ENCODE data around the gene SNRNP200. TPM values are rescaled to one million over a fixed set of nuclear protein-coding genes. Genes with fewer than 3 reads are reported as not detected.

The SNRNP200 gene
- polyA plus RNA-seq, 2 donors: 52.5 to 65.6 TPM

GRCh38 chr2:96326564-96326963, 21.2 kb upstream of the SNRNP200 start:
- Histone ChIP-seq H3K27ac (ENCODE audit: low read depth in 2 of 2, low read length in 1 of 2) (no peak overlapping the region), H3K27me3 (ENCODE audit: control insufficient read depth in 1 of 2, insufficient read depth in 2 of 2, low read length in 2 of 2) (no peaks in the 10 kb centered on the region), H3K4me3 (ENCODE audit: low read depth in 1 of 2, low read length in 2 of 2) (no peak overlapping the region), H3K9me3 (ENCODE audit: control insufficient read depth in 2 of 2, insufficient read depth in 1 of 2, low read depth in 1 of 2, low read length in 1 of 2) (no peaks in the 10 kb centered on the region), H3K36me3 (ENCODE audit: control insufficient read depth in 2 of 2, insufficient read depth in 2 of 2, low read length in 1 of 2) (peaks cover 0 to 3% of the 10 kb centered on the region in 2 donors), H3K4me1 (ENCODE audit: control insufficient read depth in 2 of 2, insufficient read depth in 2 of 2, low read length in 1 of 2) (peaks cover 2 to 6% of the 10 kb centered on the region in 2 donors)
- 95 to 98% methylated on average over 8 of the region's 8 CpGs for WGBS, 2 donors

- Histone ChIP-seq H3K27ac (ENCODE audit: low read depth in 2 of 2, low read length in 1 of 2) (peak overlapping the region; percentile 17 to 69), H3K36me3 (ENCODE audit: control insufficient read depth in 2 of 2, insufficient read depth in 2 of 2, low read length in 1 of 2) (peaks cover 0 to 3% of the 10 kb centered on the region in 2 donors), H3K4me1 (ENCODE audit: control insufficient read depth in 2 of 2, insufficient read depth in 2 of 2, low read length in 1 of 2) (peaks cover 2 to 6% of the 10 kb centered on the region in 2 donors), H3K4me3 (ENCODE audit: low read depth in 1 of 2, low read length in 2 of 2) (peak overlapping the region; percentile 52 to 58), H3K27me3 (ENCODE audit: control insufficient read depth in 1 of 2, insufficient read depth in 2 of 2, low read length in 2 of 2) (no peaks in the 10 kb centered on the region), H3K9me3 (ENCODE audit: control insufficient read depth in 2 of 2, insufficient read depth in 1 of 2, low read depth in 1 of 2, low read length in 1 of 2) (no peaks in the 10 kb centered on the region)
- 27 to 41% methylated on average over 8 of the region's 8 CpGs for WGBS, 2 donors
Observed at GRCh38 chr2:96325884-96326255, 20.5 kb upstream of the SNRNP200 start.

GRCh38 chr2:96325041-96325883, 19.9 kb upstream of the SNRNP200 start, which contains the start of gene ITPRIPL1:
TSS of gene ITPRIPL1 (plus strand) at chr2:96325317. CDS start at chr2:96325840, 523 bp downstream.
- Histone ChIP-seq H3K36me3 (ENCODE audit: control insufficient read depth in 2 of 2, insufficient read depth in 2 of 2, low read length in 1 of 2) (peaks cover 0 to 3% of the 10 kb centered on the region in 2 donors), H3K4me1 (ENCODE audit: control insufficient read depth in 2 of 2, insufficient read depth in 2 of 2, low read length in 1 of 2) (peaks cover 2 to 6% of the 10 kb centered on the region in 2 donors), H3K9me3 (ENCODE audit: control insufficient read depth in 2 of 2, insufficient read depth in 1 of 2, low read depth in 1 of 2, low read length in 1 of 2) (no peaks in the 10 kb centered on the region), H3K27ac (ENCODE audit: low read depth in 2 of 2, low read length in 1 of 2) (peak within 1 kb of the TSS; percentile 17 to 69), H3K4me3 (ENCODE audit: low read depth in 1 of 2, low read length in 2 of 2) (peak within 1 kb of the TSS; percentile 52 to 58), H3K27me3 (ENCODE audit: control insufficient read depth in 1 of 2, insufficient read depth in 2 of 2, low read length in 2 of 2) (no peaks in the 10 kb centered on the region)
- 1 to 2% methylated on average over 57 to 58 of the region's 58 CpGs for WGBS, 2 donors

DNA sequence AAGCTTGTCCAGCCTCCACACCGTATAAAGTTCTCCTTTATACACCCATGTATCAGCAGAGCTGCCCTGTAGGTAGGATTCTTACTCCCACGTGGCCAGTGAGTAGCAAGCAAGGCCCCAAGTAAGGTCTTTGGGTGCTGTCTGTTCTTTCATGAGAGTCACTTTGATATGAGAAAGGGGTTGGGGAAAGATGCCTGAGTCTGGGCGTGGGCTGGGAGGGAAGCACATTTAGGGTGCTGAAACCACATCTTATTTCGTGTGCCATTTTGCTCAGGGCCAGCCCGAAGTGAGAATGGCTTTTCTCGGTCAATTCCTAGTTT, 19.3 kb upstream of the SNRNP200 start:
- Histone ChIP-seq H3K36me3 (ENCODE audit: control insufficient read depth in 2 of 2, insufficient read depth in 2 of 2, low read length in 1 of 2) (peaks cover 0 to 3% of the 10 kb centered on the region in 2 donors), H3K4me3 (ENCODE audit: low read depth in 1 of 2, low read length in 2 of 2) (peak overlapping the region in 1 of 2 donors; percentile 52), H3K27me3 (ENCODE audit: control insufficient read depth in 1 of 2, insufficient read depth in 2 of 2, low read length in 2 of 2) (no peaks in the 10 kb centered on the region), H3K27ac (ENCODE audit: low read depth in 2 of 2, low read length in 1 of 2) (peak overlapping the region in 1 of 2 donors; percentile 69), H3K9me3 (ENCODE audit: control insufficient read depth in 2 of 2, insufficient read depth in 1 of 2, low read depth in 1 of 2, low read length in 1 of 2) (no peaks in the 10 kb centered on the region), H3K4me1 (ENCODE audit: control insufficient read depth in 2 of 2, insufficient read depth in 2 of 2, low read length in 1 of 2) (peaks cover 2 to 6% of the 10 kb centered on the region in 2 donors)
- 21 to 30% methylated on average over 6 of the region's 6 CpGs for WGBS, 2 donors

DNA sequence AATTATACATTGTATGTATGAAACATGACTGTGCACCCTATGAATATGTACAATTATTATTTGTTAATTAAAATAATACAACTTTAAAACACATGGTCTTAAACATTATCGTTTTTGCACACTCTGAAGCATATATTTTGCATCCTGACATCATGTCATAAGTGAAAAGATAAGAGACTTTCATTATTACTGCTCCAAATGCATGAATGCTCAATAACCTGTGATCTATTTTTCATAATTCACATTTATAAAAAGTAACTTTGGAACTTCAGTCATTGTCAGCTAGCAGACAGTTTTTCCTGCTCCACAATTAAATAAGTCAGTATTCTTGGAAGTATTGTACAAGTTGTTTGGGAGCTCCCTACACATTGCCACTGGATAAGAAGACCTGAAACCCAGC, 18.5 kb upstream of the SNRNP200 start:
- Histone ChIP-seq H3K9me3 (ENCODE audit: control insufficient read depth in 2 of 2, insufficient read depth in 1 of 2, low read depth in 1 of 2, low read length in 1 of 2) (no peaks in the 10 kb centered on the region), H3K27me3 (ENCODE audit: control insufficient read depth in 1 of 2, insufficient read depth in 2 of 2, low read length in 2 of 2) (no peaks in the 10 kb centered on the region), H3K36me3 (ENCODE audit: control insufficient read depth in 2 of 2, insufficient read depth in 2 of 2, low read length in 1 of 2) (peaks cover 0 to 3% of the 10 kb centered on the region in 2 donors), H3K4me1 (ENCODE audit: control insufficient read depth in 2 of 2, insufficient read depth in 2 of 2, low read length in 1 of 2) (peaks cover 2 to 6% of the 10 kb centered on the region in 2 donors), H3K4me3 (ENCODE audit: low read depth in 1 of 2, low read length in 2 of 2) (no peak overlapping the region), H3K27ac (ENCODE audit: low read depth in 2 of 2, low read length in 1 of 2) (no peak overlapping the region)
- WGBS, 2 donors: 86 to 89% methylated on average over 1 of the region's 1 CpG

DNA sequence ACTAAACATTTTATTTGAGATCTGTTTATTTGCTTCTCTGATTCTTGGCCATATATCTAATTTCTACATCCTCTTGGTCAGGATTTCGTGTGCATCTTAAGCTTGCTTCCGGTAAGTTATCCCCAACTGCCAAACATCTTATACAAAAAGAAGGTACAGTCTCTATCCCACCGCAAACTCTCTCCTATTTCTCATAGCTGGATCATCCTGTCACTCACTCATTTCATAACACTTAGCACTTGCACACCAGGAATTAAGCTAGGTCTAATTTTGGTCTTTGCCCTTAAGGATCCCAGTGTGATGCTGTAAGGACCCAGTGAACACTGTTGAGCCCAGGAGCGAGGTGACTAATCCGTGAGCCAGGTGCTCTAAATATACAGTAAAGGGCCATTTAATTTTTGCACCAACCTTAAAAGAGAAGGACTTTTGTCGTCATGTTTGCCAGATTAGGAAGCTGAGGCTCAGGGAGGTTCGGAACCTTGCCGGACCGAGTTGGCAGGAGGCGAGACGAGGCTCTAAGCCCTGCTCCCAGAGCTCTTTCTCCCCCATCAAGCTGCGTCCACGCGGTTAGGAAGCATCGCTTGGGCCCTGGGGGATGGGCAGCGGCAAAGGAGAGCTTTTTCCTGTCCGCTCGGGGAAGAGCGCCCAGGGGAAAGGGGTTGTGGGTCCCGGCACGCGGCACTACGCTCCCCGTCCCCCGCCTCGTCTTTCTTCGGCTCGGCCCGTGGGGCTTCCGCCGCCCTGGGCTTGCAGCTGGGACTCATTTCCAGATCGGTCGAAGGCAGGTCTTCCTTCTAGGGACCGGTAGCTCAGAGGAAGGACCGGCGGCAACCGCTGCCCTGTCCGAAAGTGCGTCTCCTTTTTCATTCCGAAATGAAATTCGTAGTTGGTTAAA, 15.6 kb upstream of the SNRNP200 start:
- H3K27ac ChIP-seq (ENCODE audit: low read depth in 2 of 2, low read length in 1 of 2): peak overlapping the region; percentile 1 to 46
- H3K27me3 ChIP-seq (ENCODE audit: control insufficient read depth in 1 of 2, insufficient read depth in 2 of 2, low read length in 2 of 2): no peaks in the 10 kb centered on the region
- WGBS, 2 donors: 5 to 6% methylated on average over 41 of the region's 41 CpGs

GRCh38 chr2:96320326-96320725, 15.0 kb upstream of the SNRNP200 start:
- peaks cover 0 to 2% of the 10 kb centered on the region in 2 donors for H3K4me1 ChIP-seq (ENCODE audit: control insufficient read depth in 2 of 2, insufficient read depth in 2 of 2, low read length in 1 of 2)
- 73 to 81% methylated on average over 3 of the region's 3 CpGs for WGBS, 2 donors
- no peak overlapping the region for H3K27ac ChIP-seq (ENCODE audit: low read depth in 2 of 2, low read length in 1 of 2)
- no peaks in the 10 kb centered on the region for H3K27me3 ChIP-seq (ENCODE audit: control insufficient read depth in 1 of 2, insufficient read depth in 2 of 2, low read length in 2 of 2)
- H3K9me3 ChIP-seq (ENCODE audit: control insufficient read depth in 2 of 2, insufficient read depth in 1 of 2, low read depth in 1 of 2, low read length in 1 of 2): no peaks in the 10 kb centered on the region
- H3K36me3 ChIP-seq (ENCODE audit: control insufficient read depth in 2 of 2, insufficient read depth in 2 of 2, low read length in 1 of 2): no peaks in the 10 kb centered on the region
- H3K4me3 ChIP-seq (ENCODE audit: low read depth in 1 of 2, low read length in 2 of 2): peak overlapping the region in 1 of 2 donors; percentile 2

More for the DNA sequence above, 15.6 kb upstream of the SNRNP200 start:
- peak overlapping the region; percentile 44 to 60 for H3K4me3 ChIP-seq (ENCODE audit: low read depth in 1 of 2, low read length in 2 of 2)
- no peaks in the 10 kb centered on the region for H3K9me3 ChIP-seq (ENCODE audit: control insufficient read depth in 2 of 2, insufficient read depth in 1 of 2, low read depth in 1 of 2, low read length in 1 of 2)
- no peaks in the 10 kb centered on the region for H3K36me3 ChIP-seq (ENCODE audit: control insufficient read depth in 2 of 2, insufficient read depth in 2 of 2, low read length in 1 of 2)
- peaks cover 2 to 3% of the 10 kb centered on the region in 2 donors for H3K4me1 ChIP-seq (ENCODE audit: control insufficient read depth in 2 of 2, insufficient read depth in 2 of 2, low read length in 1 of 2)

DNA sequence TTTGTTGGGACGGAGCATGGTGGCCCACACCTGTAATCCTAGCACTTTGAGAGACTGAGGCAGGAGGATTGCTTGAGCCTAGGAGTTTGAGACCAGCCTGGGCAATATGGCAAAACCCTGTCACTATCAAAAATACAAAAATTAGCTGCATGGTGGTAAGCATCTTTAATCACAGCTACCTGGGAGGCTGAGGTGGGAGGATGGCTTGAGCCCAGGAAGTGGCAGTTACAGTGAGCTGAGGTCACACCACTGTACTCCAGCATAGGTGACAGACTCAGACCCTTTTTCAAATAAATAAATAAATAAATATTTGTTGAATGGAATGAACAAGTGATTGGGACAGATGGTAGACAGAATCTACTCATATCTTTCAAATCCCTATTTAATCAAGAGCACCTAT, 14.1 kb upstream of the SNRNP200 start:
- H3K4me1 ChIP-seq (ENCODE audit: control insufficient read depth in 2 of 2, insufficient read depth in 2 of 2, low read length in 1 of 2): peaks cover 0 to 2% of the 10 kb centered on the region in 2 donors
- no peak overlapping the region for H3K4me3 ChIP-seq (ENCODE audit: low read depth in 1 of 2, low read length in 2 of 2)
- no peaks in the 10 kb centered on the region for H3K27me3 ChIP-seq (ENCODE audit: control insufficient read depth in 1 of 2, insufficient read depth in 2 of 2, low read length in 2 of 2)
- no peak overlapping the region for H3K27ac ChIP-seq (ENCODE audit: low read depth in 2 of 2, low read length in 1 of 2)
- WGBS, 2 donors: 88 to 93% methylated on average over 1 of the region's 1 CpG
- H3K9me3 ChIP-seq (ENCODE audit: control insufficient read depth in 2 of 2, insufficient read depth in 1 of 2, low read depth in 1 of 2, low read length in 1 of 2): no peaks in the 10 kb centered on the region
- H3K36me3 ChIP-seq (ENCODE audit: control insufficient read depth in 2 of 2, insufficient read depth in 2 of 2, low read length in 1 of 2): no peaks in the 10 kb centered on the region

DNA sequence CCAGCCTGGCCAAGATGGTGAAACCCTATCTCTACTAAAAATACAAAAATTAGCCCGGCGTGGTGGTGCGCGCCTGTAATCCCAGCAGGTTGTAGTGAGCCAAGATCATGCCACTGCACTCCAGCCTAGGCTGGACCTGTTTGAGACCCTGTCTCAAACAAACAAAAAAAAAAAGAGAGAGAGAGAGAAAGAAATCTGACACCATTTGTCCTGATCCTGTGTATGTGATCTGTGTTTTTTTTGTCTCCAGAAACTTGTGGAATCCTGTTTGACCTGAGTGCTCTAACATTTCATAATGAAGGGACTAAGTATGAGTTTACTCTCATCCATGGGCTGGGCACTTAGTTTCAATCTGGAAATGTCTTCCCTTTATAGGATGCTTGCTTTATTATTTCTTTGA, 13.4 kb upstream of the SNRNP200 start:
- Histone ChIP-seq H3K9me3 (ENCODE audit: control insufficient read depth in 2 of 2, insufficient read depth in 1 of 2, low read depth in 1 of 2, low read length in 1 of 2) (no peaks in the 10 kb centered on the region), H3K36me3 (ENCODE audit: control insufficient read depth in 2 of 2, insufficient read depth in 2 of 2, low read length in 1 of 2) (no peaks in the 10 kb centered on the region), H3K27me3 (ENCODE audit: control insufficient read depth in 1 of 2, insufficient read depth in 2 of 2, low read length in 2 of 2) (no peaks in the 10 kb centered on the region), H3K4me3 (ENCODE audit: low read depth in 1 of 2, low read length in 2 of 2) (no peak overlapping the region), H3K4me1 (ENCODE audit: control insufficient read depth in 2 of 2, insufficient read depth in 2 of 2, low read length in 1 of 2) (peaks cover 0 to 2% of the 10 kb centered on the region in 2 donors), H3K27ac (ENCODE audit: low read depth in 2 of 2, low read length in 1 of 2) (no peak overlapping the region)
- 87 to 96% methylated on average over 4 of the region's 4 CpGs for WGBS, 2 donors
